ENCODE data around the gene ARHGAP44. TPM values are rescaled to one million over a fixed set of nuclear protein-coding genes. Genes with fewer than 3 reads are reported as not detected.

The ARHGAP44 gene
- total and polyA plus RNA-seq, 2 of the 4 experiments (the other 2 are of a cell fraction) = 0.54 to 1.0 TPM

- in situ Hi-C loops (cut with MboI; ENCODE audit: low sequenced_read_pairs) = loop anchor here (5.0 to 25.0 kb wide), 5 partner anchors 337 to 1007 kb away; partner anchors contain the start of genes MYOCD and ZNF18
- intact Hi-C loops (cut with micrococcal nuclease) = loop anchor here (2.0 to 5.0 kb wide), 3 partner anchors 259 to 1005 kb away; partner anchors contain the start of gene ZNF18
- TF ChIP-seq SMC3 (IDR thresholded peaks at IDR 0.05; ENCODE audit: low read depth, low read length) (no peak), RFX5 (IDR thresholded peaks at IDR 0.05; ENCODE audit: low read depth, low read length) (no peak), FOS (IDR thresholded peaks at IDR 0.05; ENCODE audit: low read depth, low read length) (no peak), CEBPB (IDR thresholded peaks at IDR 0.05; ENCODE audit: low read depth, low read length) (no peak), NFE2L2 (IDR thresholded peaks at IDR 0.05; ENCODE audit: low read depth, low read length) (no peak), RAD21 (IDR thresholded peaks at IDR 0.05; ENCODE audit: low read length) (no peak), ELK1 (IDR thresholded peaks at IDR 0.05; ENCODE audit: borderline replicate concordance, low read depth, low read length) (no peak), CHD1 (IDR thresholded peaks at IDR 0.05; ENCODE audit: low read depth, low read length) (no peak), USF2 (IDR thresholded peaks at IDR 0.05; ENCODE audit: low read depth, low read length) (no peak), MAFK (IDR thresholded peaks at IDR 0.05; ENCODE audit: low read depth, low read length) (no peak), BHLHE40 (IDR thresholded peaks at IDR 0.05; ENCODE audit: low read depth, low read length) (no peak), MXI1 (IDR thresholded peaks at IDR 0.05; ENCODE audit: borderline replicate concordance, low read depth, low read length) (no peak), MAZ (IDR thresholded peaks at IDR 0.05; ENCODE audit: borderline replicate concordance, low read depth, low read length) (no peak), RCOR1 (IDR thresholded peaks at IDR 0.05; ENCODE audit: insufficient replicate concordance, low read length) (no peak), CTCF (conservative IDR thresholded peaks at IDR 0.05; ENCODE audit: low read depth, low read length) (no peak)
Observed at GRCh38 chr17:13001991-13002615, 212.8 kb downstream of the ARHGAP44 start.

More at GRCh38 chr17:13001991-13002615, 212.8 kb downstream of the ARHGAP44 start:
- BruUV-seq (replicated peaks) = no TSS peak
- Histone ChIP-seq H3K9me3 (ENCODE audit: control insufficient read depth, insufficient read depth, low read length) (no peaks in the 10 kb centered on the region), H3K4me3 (ENCODE audit: insufficient read depth, low read depth, low read length) (no peak overlapping the region), H4K20me1 (ENCODE audit: insufficient read depth, low read length) (peaks cover 9% of the 10 kb centered on the region; the same call in 1 of the 2 replicates), H3K4ac (ENCODE audit: low read depth, low read length) (no peak overlapping the region), H3K9ac (ENCODE audit: low read depth, low read length) (no peak overlapping the region), H4K91ac (ENCODE audit: insufficient read depth, low read depth, low read length) (no peak overlapping the region), H3K4me2 (ENCODE audit: low read depth, low read length) (no peak overlapping the region), H3K27me3 (ENCODE audit: control insufficient read depth, insufficient read depth, low read length) (no peaks in the 10 kb centered on the region), H2BK5ac (ENCODE audit: low read depth, low read length, poor library complexity, severe bottlenecking) (no peak overlapping the region), H3K18ac (ENCODE audit: low read depth, low read length) (no peak overlapping the region), H3K27ac (ENCODE audit: insufficient read depth, low read length) (no peak overlapping the region), H3K14ac (replicated peaks; ENCODE audit: low read depth, low read length) (no peak overlapping the region), H2AK5ac (ENCODE audit: low read depth, low read length) (no peak overlapping the region), H4K8ac (ENCODE audit: low read depth in 2 of 2, low read length in 2 of 2) (no peak overlapping the region), H2BK120ac (ENCODE audit: low read depth, low read length) (no peak overlapping the region), H2BK20ac (ENCODE audit: low read depth, low read length) (no peak overlapping the region), H2BK15ac (ENCODE audit: low read depth, low read length) (no peak overlapping the region), H3K36me3 (ENCODE audit: control insufficient read depth, insufficient read depth, low read length) (peaks cover 56% of the 10 kb centered on the region), H2AFZ (replicated peaks; ENCODE audit: low read length, poor library complexity) (no peak overlapping the region), H4K5ac (ENCODE audit: low read depth, low read length) (no peak overlapping the region), H3K4me1 (ENCODE audit: control insufficient read depth, insufficient read depth, low read length) (no peaks in the 10 kb centered on the region), H3K23ac (ENCODE audit: low read depth, low read length) (no peak overlapping the region), H3K79me1 (ENCODE audit: low read depth in 1 of 2, low read length in 2 of 2) (peaks cover 6 to 19% of the 10 kb centered on the region in 2 experiments; a peak in 1 of 4 replicates), H2AK9ac (replicated peaks; ENCODE audit: low read depth, low read length, poor library complexity) (no peak overlapping the region), H3K9me1 (ENCODE audit: insufficient read depth, low read length) (no peaks in the 10 kb centered on the region), H3K56ac (ENCODE audit: extremely low read depth, insufficient read depth, low read length) (no peak overlapping the region)
- WGBS, 2 experiments (ENCODE audit: extremely low coverage in 2 of 2, insufficient read length in 1 of 2) = 90% methylated on average over 3 of the region's 15 CpGs; no CpG with 5 or more reads in 1 of the 2 experiments
- ChIA-PET POLR2A (ENCODE audit: unreplicated experiment) (no interaction called here), CTCF (interaction anchor here (0.7 to 1.1 kb wide), 4 partner anchors 10 to 334 kb away, joined by 3 to 4 read pairs (median 3); no protein-coding TSS in a partner anchor)
- ATAC-seq (ENCODE audit: low read depth) = no peak
- dilution Hi-C loops (cut with HindIII; ENCODE audit: low sequenced_read_pairs, unreplicated experiment) = no loop called here
- peak; percentile 10 for DNase-seq

All from IMR-90 (cell line).